H1 (cell line): Measurements from ENCODE around the gene SMIM33. TPM values are rescaled to one million over a fixed set of nuclear protein-coding genes. Genes with fewer than 3 reads are reported as not detected.

Experiments
- CHD1 ChIP-seq: IDR thresholded peaks from 2 replicates; pipeline ENCODE4 v1.6.1; 2012; ENCODE audit warnings: low read depth, low read length, improper control_type of control experiment
- CHD2 ChIP-seq: IDR thresholded peaks from 2 replicates; pipeline ENCODE4 v1.6.1; 2012; ENCODE audit warnings: low read length, improper control_type of control experiment
- CHD7 ChIP-seq: fragments of 300-600 bp; sonication (generic); IDR thresholded peaks from 2 replicates; pipeline ENCODE4 v1.7.1; 2012; ENCODE audit warnings: low read length, moderate library complexity, mild to moderate bottlenecking, inconsistent platforms; ENCODE audit not compliant: insufficient replicate concordance
- CTBP2 ChIP-seq: IDR thresholded peaks from 2 replicates; pipeline ENCODE4 v1.7.0; 2011; ENCODE audit warnings: borderline replicate concordance, mild to moderate bottlenecking, moderate library complexity, mixed read lengths, low read length; ENCODE audit not compliant: insufficient read depth, insufficient read length
- JUND ChIP-seq: IDR thresholded peaks from 2 replicates; pipeline ENCODE4 v1.6.1; 2011; ENCODE audit warnings: mild to moderate bottlenecking, improper control_type of control experiment, low read length
- RAD21 ChIP-seq, 2 experiments: IDR thresholded peaks in 1 of 2; conservative IDR thresholded peaks in 1 of 2; 2 replicates each; pipeline ENCODE4 v1.6.1; 2011; ENCODE audit warnings: low read depth in 2 of 2, low read length in 2 of 2, improper control_type of control experiment in 1 of 2, inconsistent platforms in 1 of 2, mild to moderate bottlenecking in 1 of 2, moderate library complexity in 1 of 2
- TAF7 ChIP-seq: optimal IDR thresholded peaks from 2 replicates; pipeline ENCODE3; 2011; ENCODE audit warnings: low read depth, mild to moderate bottlenecking, inconsistent platforms, low read length, moderate library complexity, borderline replicate concordance
- YY1 ChIP-seq: IDR thresholded peaks from 2 replicates; pipeline ENCODE4 v1.6.1; 2011; ENCODE audit warnings: low read depth, mild to moderate bottlenecking, low read length
- polyA plus RNA-seq, 7 experiments: library from polyadenylated mRNA; depleted of rRNA in 3 of 7; stranded (reverse) in 5 of 7; unstranded in 2 of 7; fragments of >200 nt in 5 of 7; fragments of 200-250 nt in 2 of 7; gene quantifications; 1 replicate in 5 of 7; 2 replicates in 1 of 7; 4 replicates in 1 of 7; pipeline versions ENCODE4 v1.2.1 to v1.2.3, GENCODE V29; 2011 to 2013; ENCODE audit warnings: missing spikeins in 2 of 7, mixed read lengths in 2 of 7
- total RNA-seq: library from RNA; stranded (reverse); fragmentation: NEBNext Ultra II Directional; extraction: Animal tissue kit (Norgen Biotek cat#: 25700); gene quantifications from 2 replicates; pipeline ENCODE4 v1.2.1, GENCODE V29; 2021

Gene SMIM33
- total and polyA plus RNA-seq, 2 of the 8 experiments (the other 6 are each of a cell fraction or from before 2014, with no cell fraction given), result not detected

- TF ChIP-seq CHD7, result no peak
- TF ChIP-seq CHD2, result no peak
- no peak for TF ChIP-seq YY1
- no peak for TF ChIP-seq CHD1
- no peak for TF ChIP-seq RAD21 (IDR thresholded peaks at IDR 0.05 in 1 of 2, conservative IDR thresholded peaks at IDR 0.05 in 1 of 2; ENCODE audit: low read depth in 2 of 2, low read length in 2 of 2)
- no peak for TF ChIP-seq JUND
- TF ChIP-seq CTBP2, result no peak
- TF ChIP-seq TAF7, result no peak
These were observed 16.1 kb upstream of the SMIM33 start (continued) for GRCh38 chr5:139454568-139455290.
